ENCODE measurements around the gene NCKAP5. TPM values are rescaled to one million over a fixed set of nuclear protein-coding genes. Genes with fewer than 3 reads are reported as not detected.

NCKAP5 gene
- total RNA-seq, 2 experiments from 2014 or later = not detected

- Mint-ChIP-seq H3K27ac (no peak overlapping the region), H3K4me1 (ENCODE audit: low read depth) (no peaks in the 10 kb centered on the region), H3K36me3 (ENCODE audit: low read depth) (no peaks in the 10 kb centered on the region), H3K9me3 (no peaks in the 10 kb centered on the region), H3K4me3 (no peak overlapping the region), H3K27me3 (no peaks in the 10 kb centered on the region)
- POLR2A ChIA-PET = no interaction called here
- no peak for TF ChIP-seq CTCF (IDR thresholded peaks at IDR 0.05)
- ATAC-seq (no peak), DNase-seq (no peak)
- intact Hi-C loops (cut with micrococcal nuclease) = no loop called here
- CTCF ChIA-PET = no interaction called here
Measured at GRCh38 chr2:132780651-132781050, 787.6 kb downstream of the NCKAP5 start.

- H3K9me3 Mint-ChIP-seq = no peaks in the 10 kb centered on the region
- H3K27me3 Mint-ChIP-seq = no peaks in the 10 kb centered on the region
- CTCF ChIA-PET = no interaction called here
- DNase-seq (no peak), ATAC-seq (no peak)
- H3K4me1 Mint-ChIP-seq (ENCODE audit: low read depth) = no peaks in the 10 kb centered on the region
- POLR2A ChIA-PET = interaction anchor here (0.5 kb wide), 1 partner anchor 172 kb away, joined by 3 read pairs; no protein-coding TSS in a partner anchor
- intact Hi-C loops (cut with micrococcal nuclease) = no loop called here
- no peak overlapping the region for H3K27ac Mint-ChIP-seq
- H3K4me3 Mint-ChIP-seq = no peak overlapping the region
- no peaks in the 10 kb centered on the region for H3K36me3 Mint-ChIP-seq (ENCODE audit: low read depth)
- TF ChIP-seq CTCF (IDR thresholded peaks at IDR 0.05) = no peak
Measured at GRCh38 chr2:132779206-132779721, 789.0 kb downstream of the NCKAP5 start.

GRCh38 chr2:132776287-132776686 is 792.0 kb downstream of the NCKAP5 start:
- no peak for TF ChIP-seq CTCF (IDR thresholded peaks at IDR 0.05)
- DNase-seq (no peak), ATAC-seq (no peak)
- no peaks in the 10 kb centered on the region for H3K27me3 Mint-ChIP-seq
- no peaks in the 10 kb centered on the region for H3K9me3 Mint-ChIP-seq
- no peak overlapping the region for H3K4me3 Mint-ChIP-seq
- H3K4me1 Mint-ChIP-seq (ENCODE audit: low read depth) = no peaks in the 10 kb centered on the region
- H3K27ac Mint-ChIP-seq = no peak overlapping the region
- H3K36me3 Mint-ChIP-seq (ENCODE audit: low read depth) = no peaks in the 10 kb centered on the region
- intact Hi-C loops (cut with micrococcal nuclease) = no loop called here
- ChIA-PET POLR2A (no interaction called here), CTCF (no interaction called here)

GRCh38 chr2:132774189-132774588 is 794.1 kb downstream of the NCKAP5 start:
- ATAC-seq (no peak), DNase-seq (no peak)
- Mint-ChIP-seq H3K27me3 (no peaks in the 10 kb centered on the region), H3K4me1 (ENCODE audit: low read depth) (no peaks in the 10 kb centered on the region), H3K4me3 (no peak overlapping the region), H3K36me3 (ENCODE audit: low read depth) (no peaks in the 10 kb centered on the region), H3K27ac (no peak overlapping the region), H3K9me3 (no peaks in the 10 kb centered on the region)
- CTCF ChIA-PET = no interaction called here
- POLR2A ChIA-PET = no interaction called here
- TF ChIP-seq CTCF (IDR thresholded peaks at IDR 0.05) = no peak
- intact Hi-C loops (cut with micrococcal nuclease) = no loop called here

GRCh38 chr2:132773331-132773730 is 794.9 kb downstream of the NCKAP5 start:
- H3K9me3 Mint-ChIP-seq = peaks cover under 1% of the 10 kb centered on the region
- H3K36me3 Mint-ChIP-seq (ENCODE audit: low read depth) = no peaks in the 10 kb centered on the region
- no peak for TF ChIP-seq CTCF (IDR thresholded peaks at IDR 0.05)
- H3K4me3 Mint-ChIP-seq = no peak overlapping the region
- no peaks in the 10 kb centered on the region for H3K27me3 Mint-ChIP-seq
- no peak for ATAC-seq
- ChIA-PET CTCF (no interaction called here), POLR2A (no interaction called here)
- no peaks in the 10 kb centered on the region for H3K4me1 Mint-ChIP-seq (ENCODE audit: low read depth)
- intact Hi-C loops (cut with micrococcal nuclease) = no loop called here
- no peak overlapping the region for H3K27ac Mint-ChIP-seq
- DNase-seq = no peak
